Right kidney (tissue), 1 donor: Measurements from ENCODE around the gene RING1.

ENCODE experiments used
- DNase-seq: peaks from one replicate; pipeline ENCODE4 v3.0.0-alpha.2; 2016

RING1 gene

GRCh38 chr6:33171016-33171879 lies 37.1 kb upstream of the RING1 start:
- DNase-seq: no peak

- no peak for DNase-seq
Observed at GRCh38 chr6:33171880-33172687, 36.2 kb upstream of the RING1 start.

DNA sequence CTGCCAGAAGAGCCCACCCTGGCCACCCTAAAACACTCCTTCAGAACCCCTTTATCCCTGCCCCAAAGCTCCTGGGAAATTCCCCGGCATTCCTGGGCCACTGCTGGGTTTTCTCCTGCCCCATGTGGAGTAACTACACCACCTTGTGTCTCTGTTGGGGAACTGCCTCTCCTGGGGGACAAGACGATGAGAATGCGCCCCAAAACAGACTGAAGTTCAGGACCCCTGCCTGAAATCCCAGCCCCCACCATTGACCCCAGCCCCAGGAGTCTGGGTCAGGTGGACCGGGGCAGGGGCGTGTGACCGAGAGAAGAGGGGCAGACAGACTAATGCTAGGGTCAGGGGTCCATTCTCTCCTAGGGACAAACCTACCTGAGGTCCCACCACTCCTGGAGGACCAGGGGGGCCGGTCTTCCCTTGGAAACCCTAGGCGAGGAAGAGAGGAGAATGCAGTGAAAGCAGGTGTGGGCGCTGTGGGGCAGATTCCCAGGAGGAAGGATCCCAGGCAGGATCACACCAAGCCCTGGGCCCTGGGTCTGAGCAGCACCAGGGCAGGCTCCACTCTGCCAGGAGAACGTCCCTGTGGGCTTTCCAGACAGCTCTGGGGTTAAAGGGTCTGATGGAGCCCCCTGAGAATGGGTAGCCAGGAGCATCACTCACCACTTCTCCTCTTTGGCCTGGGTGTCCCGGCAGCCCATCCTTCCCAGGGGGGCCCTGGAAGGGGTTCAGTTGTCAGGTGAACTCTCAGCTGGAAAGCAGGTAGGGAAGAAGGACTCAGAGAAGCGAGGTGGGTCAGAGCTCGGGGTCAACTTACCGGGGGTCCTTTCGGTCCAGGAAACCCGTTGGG lies 35.4 kb upstream of the RING1 start:
- no peak for DNase-seq

DNA sequence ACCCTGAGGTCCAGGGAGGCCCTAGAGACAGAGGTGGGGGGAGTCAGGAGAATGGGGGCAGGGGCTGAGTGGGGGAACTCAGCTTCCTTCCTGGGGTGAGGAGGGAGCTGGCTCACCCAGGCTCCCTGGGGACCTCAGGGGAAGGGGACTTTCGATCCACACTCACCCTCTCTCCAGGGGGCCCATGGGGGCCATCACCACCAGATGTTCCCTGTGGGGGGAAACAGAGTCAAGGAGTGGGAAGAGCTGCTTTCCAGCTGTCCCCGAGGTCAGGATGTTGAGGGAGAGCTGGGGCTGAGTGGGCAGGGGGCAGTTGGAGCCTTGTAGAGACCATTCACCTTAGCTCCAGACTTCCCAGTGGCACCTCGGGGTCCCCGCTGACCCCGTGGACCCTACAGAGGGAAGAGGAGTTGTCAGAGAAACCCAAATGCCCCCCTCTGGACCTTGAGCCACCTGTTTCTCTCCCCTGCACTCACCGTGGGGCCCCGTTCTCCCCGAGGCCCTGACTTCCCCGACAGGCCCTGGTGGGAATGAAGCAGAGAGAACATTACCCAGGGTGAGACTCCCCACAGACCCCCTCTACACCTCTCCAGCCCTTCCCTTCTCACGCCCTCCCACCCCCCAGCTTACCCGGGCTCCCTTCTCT lies 34.6 kb upstream of the RING1 start:
- no peak for DNase-seq

DNA sequence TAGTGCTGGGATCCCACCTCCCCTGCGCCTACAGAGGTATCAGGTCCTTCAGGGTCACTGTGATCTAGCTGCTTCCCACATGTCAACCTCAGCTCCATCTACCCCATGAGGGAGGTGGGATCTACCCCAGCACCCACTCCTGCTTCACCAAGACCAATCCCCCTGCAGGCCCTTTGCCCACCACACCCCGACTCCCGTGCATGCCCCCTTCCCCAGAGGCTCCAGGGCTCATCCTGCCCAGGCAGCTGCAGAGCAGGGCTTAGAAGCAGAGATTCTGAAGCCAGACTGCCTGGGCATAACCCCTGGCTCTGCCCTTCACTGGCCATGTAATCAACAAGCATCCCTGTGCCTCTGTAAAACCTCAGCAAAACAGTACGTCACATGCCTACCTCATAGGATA lies 33.5 kb upstream of the RING1 start:
- DNase-seq: no peak

- no peak for DNase-seq
Observed at GRCh38 chr6:33175436-33176069, 32.7 kb upstream of the RING1 start.

DNA sequence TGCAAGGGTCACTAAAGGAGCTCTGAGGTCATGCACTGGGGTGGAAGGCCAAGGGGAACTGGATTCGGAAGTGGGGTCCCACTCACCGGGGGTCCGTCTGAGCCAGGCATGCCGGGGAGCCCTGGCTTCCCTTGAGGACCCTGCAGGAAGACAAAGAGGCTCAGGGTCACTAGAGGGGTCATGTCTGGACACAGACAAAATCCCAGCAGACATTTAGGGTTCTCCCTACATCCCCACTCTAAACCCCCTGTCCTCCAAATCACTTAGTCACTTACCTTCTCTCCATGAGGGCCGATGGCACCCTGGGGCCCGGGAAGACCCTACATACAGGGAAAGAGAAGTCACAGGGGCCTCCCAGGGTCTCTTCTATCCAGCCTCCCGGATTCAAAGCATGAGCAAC lies 31.4 kb upstream of the RING1 start:
- DNase-seq: no peak

DNA sequence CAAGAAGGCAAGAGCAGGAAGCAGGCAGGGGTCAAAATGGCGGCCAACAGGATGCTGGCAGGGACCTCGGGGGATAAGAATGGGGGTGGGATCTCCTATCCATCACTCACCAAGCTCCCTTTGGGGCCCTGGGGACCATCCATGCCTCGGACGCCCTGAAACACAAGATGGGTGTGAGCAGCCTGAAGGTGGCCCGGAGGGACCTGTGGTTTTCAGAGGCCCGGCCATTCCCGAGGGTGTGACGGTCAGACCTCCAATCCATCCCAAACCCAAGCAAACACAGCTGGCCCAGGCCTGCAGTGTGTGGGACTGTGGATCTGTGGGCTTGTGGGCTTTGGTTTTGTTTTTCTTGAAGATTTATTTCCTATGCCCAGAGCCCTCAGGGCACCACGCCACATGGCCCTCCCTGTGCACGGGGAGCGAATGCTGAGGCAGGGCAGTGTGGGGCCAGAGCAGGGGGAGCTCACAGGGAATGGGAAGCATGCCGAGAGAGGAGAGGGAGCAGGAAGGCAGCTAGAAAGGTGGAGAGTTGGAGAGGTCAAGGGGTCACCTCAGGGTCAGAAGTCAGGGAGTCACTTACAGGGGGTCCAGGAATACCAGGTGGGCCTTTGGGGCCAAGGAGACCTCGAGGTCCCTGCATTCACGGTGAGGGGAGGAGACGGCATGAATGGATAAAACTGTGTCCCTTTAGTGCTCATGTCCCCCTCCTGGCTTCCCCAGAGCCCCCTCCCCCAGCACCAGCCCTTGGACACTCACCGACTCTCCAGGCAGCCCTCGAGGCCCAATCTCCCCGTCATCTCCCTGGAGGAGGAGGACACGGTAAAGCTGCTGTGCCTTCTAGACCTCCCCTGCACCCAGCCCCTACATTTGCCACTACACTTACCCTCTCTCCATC lies 30.5 kb upstream of the RING1 start:
- no peak for DNase-seq

DNA sequence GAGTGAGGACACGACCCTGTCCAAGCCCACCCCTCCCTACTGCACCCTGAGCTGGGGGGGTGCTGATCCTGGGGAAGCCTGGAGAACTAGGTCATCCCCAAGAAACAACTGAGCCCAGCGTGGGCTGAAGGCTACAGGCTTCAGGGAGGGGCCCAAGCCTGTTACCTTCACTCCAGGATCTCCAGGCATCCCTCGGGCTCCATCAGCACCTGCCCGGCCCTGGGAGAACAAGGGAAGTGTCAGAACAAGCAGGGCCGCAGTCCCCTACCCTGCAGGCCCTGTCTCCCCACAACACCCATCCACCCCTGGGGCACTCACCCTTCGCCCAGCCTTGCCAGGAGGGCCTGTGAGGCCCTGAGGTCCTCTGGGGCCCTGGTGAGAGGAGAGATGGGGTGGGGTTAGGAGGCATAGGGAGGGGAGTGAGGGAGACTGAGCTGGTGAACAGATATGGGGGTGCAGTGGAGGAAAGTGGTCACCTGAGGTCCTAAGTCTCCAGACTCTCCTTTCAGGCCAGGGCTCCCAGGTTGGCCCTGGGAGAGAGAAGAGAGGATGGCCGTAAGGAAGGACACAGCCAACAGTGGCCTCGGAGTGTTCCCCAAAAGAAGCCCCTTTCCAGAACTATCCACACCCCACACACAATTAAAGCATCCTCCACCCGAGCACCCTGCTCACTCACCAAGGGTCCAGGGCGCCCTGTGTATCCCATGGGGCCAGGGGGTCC lies 29.4 kb upstream of the RING1 start:
- DNase-seq: no peak

GRCh38 chr6:33181141-33181540 lies 27.2 kb upstream of the RING1 start:
- DNase-seq: no peak

- DNase-seq: no peak
Observed at GRCh38 chr6:33183071-33183683, 25.1 kb upstream of the RING1 start.

- no peak for DNase-seq
Observed at GRCh38 chr6:33185190-33185589, 23.1 kb upstream of the RING1 start.

GRCh38 chr6:33185654-33186187 lies 22.6 kb upstream of the RING1 start:
- no peak for DNase-seq

GRCh38 chr6:33187809-33188208 lies 20.5 kb upstream of the RING1 start:
- DNase-seq: no peak

DNA sequence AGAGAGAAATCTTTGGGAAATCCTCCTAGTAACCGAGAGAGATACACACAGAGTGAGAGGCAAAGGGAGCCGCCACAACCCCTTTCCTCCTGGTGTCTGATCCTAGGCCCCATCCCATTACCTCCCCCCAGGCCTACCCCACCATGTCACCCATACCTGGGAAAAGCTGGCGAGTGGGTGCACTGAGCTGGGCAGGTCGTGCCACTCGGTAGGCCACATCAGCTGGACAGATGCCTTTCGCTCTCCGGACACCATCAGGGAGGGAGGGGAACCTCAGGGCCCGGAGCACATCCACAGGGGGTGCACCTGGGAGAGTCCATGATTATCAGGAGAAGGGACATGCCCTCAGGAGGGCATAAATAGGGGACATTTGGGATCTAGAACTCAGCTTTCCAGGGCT lies 19.1 kb upstream of the RING1 start:
- no peak for DNase-seq

DNA sequence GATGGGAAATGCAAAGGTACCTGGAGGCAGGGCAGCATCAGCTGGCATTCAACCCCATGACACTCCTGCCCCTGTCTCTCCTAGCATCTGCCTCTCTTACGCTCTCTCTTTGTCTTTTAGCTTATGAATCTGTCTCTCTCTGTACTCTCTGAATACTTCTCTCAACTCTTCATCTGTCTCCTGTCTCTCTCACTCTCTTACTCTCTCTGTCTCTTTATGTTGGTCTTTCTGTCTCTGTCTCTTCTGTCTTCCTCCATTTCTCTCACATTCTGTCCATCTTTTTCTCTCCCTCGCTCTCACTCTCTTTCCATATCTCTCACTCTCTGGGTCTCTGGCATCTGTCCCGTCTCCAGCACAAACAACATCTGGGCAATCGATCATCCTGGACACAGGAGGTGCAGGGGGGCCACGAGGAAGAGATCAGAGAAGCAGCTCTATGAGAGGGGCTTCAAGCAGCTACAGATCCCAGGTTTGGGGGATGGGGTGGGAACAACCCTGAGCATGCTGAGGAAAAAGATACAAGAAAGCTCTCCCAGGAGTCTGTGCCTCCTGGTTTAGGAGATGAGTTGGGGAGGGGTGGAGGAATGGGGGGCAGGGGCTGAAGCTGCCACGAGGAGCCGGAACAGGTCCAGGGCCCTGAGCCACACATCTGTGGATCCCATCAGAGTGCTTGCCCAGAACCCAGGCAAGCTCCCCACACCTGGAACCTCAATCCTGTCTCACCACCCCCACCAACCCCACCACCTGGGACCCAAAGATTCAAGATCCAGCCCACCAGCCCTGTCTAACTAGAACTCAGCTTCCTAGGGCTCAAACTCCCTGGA lies 18.5 kb upstream of the RING1 start:
- DNase-seq: no peak

GRCh38 chr6:33190504-33191107 lies 17.7 kb upstream of the RING1 start:
- no peak for DNase-seq
